Stimulated activated CD8-positive, alpha-beta memory T cell treated with anti-CD3 and anti-CD28 coated beads, Interleukin-15, amount 100 ng/mL, for 48 hours (primary cell): Measurements from ENCODE around the gene SCFD2.
"Not testable (repeated sequence)": the region's sequence is repeated elsewhere in the genome, so short reads cannot be mapped to it uniquely, and the experiment has no call there.

Experiments
- DNase-seq, 2 donors: peaks; one replicate each; pipeline ENCODE4 v3.0.0-alpha.2; 2020; ENCODE audit warnings: low read depth in 2 of 2

SCFD2 gene

DNA sequence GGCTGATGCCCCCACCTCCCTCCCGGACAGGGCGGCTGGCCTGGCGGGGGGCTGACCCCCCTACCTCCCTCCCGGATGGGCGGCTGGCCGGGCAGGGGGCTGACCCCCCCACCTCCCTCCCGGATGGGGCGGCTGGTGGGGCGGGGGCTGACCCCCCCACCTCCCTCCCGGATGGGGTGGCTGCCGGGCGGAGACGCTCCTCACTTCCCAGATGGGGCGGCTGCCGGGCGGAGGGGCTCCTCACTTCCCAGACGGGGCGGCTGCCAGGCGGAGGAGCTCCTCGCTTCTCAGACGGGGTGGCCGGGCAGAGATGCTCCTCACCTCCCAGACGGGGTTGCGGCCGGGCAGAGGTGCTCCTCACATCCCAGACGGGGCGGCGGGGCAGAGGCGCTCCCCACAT is 127.5 kb downstream of the SCFD2 start:
- DNase-seq: not testable (repeated sequence)

- not testable (repeated sequence) for DNase-seq
Measured at GRCh38 chr4:53237811-53238210, 128.1 kb downstream of the SCFD2 start.

GRCh38 chr4:53236624-53237023 is 129.2 kb downstream of the SCFD2 start:
- DNase-seq: not testable (repeated sequence)

DNA sequence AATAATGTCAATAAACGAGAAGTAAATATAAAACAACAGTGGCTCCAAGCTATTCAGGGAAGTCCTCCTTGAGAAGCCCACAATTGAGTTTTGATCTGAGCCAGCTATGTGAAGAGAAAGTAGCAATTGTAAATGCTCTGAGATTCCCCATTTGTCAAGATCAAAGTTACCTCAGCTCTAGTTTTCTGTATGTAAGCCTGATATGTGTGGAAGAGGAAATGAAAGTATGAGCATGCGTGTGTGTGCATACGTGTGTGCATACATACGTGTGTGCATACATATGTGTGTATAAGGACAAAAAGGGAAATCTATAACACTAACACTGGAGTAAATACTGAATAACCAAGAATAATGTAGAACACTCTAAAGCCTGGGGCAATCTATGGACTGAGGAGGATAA is 130.3 kb downstream of the SCFD2 start:
- no peak for DNase-seq

DNA sequence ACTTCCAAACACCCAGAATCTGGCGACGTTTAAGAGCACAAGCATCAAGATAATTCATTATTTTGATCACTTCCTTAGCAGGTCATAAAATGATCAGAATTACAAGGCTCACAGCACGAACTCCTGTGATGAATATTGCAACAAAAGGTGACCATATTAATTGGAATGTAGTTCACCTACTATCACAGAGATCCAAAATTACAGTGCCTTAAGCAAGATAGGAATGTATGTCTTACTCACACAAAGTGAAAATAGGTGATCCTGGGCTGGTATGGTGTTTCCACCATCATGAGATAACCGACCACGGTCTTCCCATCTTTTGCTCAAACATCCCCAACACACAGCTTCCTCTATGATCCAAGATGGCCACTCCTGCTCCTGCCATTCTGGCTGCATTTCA is 131.2 kb downstream of the SCFD2 start:
- DNase-seq: no peak

- no peak for DNase-seq
Measured at GRCh38 chr4:53234111-53234510, 131.8 kb downstream of the SCFD2 start.

GRCh38 chr4:53233114-53233795 is 132.6 kb downstream of the SCFD2 start:
- DNase-seq: no peak

- DNase-seq: no peak
Measured at GRCh38 chr4:53232371-53232770, 133.5 kb downstream of the SCFD2 start.

DNA sequence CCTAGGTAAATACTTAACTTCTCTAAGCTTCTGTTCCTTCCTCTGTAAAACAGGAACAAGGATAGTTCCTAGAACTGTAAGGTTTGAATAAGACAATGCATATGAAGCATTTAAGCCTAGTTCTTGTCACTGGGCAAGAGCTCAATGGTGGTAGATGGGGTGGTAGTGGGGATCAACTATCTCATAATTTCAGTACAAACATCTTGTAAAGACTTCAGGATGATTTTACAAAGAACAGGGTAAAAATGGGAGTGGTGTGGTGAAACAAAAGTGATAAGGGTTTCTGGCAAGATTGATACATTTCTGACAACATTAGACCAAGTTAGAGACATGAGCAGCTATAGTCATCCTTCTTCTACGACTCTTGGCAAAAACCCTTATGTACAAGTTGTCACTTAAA is 137.8 kb downstream of the SCFD2 start:
- DNase-seq: no peak

- DNase-seq: no peak
Measured at GRCh38 chr4:53227451-53227850, 138.4 kb downstream of the SCFD2 start.

DNA sequence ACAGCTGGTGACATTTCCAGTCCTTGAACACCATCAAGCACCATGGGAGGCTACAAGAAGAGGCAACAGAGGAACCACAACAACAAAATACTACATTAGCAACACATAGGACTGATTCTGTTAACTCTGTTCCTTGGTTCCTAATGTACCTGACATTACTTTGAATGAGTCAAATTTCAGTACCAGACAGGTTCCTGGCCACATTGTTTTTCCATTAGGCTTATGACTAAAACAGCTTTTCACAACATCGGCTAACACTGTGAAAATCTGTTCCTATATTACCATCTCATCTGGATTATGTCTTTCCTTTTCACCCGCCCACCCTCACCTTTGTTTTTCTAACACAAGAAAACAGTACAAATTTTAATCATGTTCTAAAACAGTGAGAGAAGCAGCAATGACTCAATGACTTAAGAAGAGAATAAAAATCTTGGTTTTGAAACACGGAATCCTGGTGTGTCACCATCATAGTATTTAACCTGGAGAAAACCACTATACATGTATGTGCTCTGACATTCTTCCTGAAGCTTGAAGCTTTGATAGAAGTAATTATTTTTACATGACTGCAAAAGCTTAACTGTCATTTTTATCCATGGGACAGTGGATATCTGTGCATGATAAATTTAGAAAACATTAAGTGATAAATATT is 143.9 kb downstream of the SCFD2 start:
- no peak for DNase-seq

- not testable (repeated sequence) for DNase-seq
Measured at GRCh38 chr4:53219148-53219547, 146.7 kb downstream of the SCFD2 start.

- DNase-seq: no peak
Measured at GRCh38 chr4:53208753-53209152, 157.1 kb downstream of the SCFD2 start.

GRCh38 chr4:53205970-53206369 is 159.9 kb downstream of the SCFD2 start:
- no peak for DNase-seq

DNA sequence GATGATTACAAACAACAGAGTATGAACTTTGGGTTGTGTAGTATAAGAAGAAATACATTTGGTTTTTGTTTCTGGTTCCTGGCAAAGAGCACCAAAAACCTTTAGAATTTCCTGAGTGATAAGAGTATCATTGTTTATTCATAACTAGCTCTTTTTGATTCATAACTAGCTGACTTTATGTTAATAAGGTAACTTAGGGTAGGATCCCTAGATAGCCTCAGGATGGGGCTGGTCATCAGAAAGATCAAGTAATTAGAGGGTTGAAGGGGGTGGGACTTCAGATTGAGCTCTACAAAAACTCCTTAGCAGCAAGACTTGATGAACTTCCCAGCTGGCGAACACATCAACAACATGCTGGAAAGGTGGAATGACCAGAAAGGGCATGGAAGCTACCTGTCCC is 166.5 kb downstream of the SCFD2 start:
- DNase-seq: no peak

DNA sequence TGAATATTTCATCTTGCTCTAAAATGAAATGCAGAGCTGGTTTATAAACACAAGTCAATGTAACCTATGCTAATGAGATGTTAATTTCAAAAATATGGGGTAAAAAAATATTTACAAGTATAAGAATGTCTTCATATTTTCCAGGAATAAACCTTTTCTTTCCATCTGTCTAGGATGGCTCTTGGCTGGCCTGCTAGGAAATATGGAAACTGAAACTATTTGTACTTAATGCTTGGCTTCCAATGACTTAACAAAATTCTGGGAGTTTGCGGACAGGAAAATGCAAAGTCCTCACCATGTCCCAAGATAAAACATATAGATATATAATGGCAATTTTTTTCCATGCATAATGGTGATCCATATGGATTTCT is 168.1 kb downstream of the SCFD2 start:
- DNase-seq: no peak

GRCh38 chr4:53196882-53197771 is 168.7 kb downstream of the SCFD2 start:
- DNase-seq: no peak

GRCh38 chr4:53195815-53196661 is 169.8 kb downstream of the SCFD2 start:
- no peak for DNase-seq

- no peak for DNase-seq
Measured at GRCh38 chr4:53194727-53195126, 171.1 kb downstream of the SCFD2 start.

DNA sequence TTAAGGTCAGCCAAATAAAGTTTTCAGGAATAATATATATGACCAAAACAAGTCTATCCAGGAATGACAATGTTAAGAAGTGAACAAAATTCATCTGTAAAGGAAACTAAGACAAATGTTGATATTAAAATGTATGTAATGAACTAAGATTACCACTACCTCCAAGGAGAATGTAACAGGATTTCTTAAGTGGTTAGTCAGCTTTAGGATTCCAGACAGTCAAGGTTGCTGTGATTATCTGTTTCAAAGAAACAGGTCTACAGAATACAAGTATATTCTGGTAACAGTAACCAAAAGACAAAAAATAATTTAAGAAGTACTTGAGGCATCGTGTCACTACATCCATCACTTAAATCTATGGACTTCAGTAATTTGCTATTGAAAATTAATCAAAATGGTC is 172.8 kb downstream of the SCFD2 start:
- DNase-seq: no peak

GRCh38 chr4:53192496-53192895 is 173.4 kb downstream of the SCFD2 start:
- no peak for DNase-seq

- no peak for DNase-seq
Measured at GRCh38 chr4:53191997-53192396, 173.9 kb downstream of the SCFD2 start.
